GM23338 (cell line): ENCODE data around the gene HMGCS1. TPM values are rescaled to one million over a fixed set of nuclear protein-coding genes. Genes with fewer than 3 reads are reported as not detected.

Source experiments
- ATAC-seq: fragments of 200-7000 bp; cut with Tn5 transposase; 3 replicates; pipeline ENCODE4 v1.9.1; 2020
- DNase-seq: peaks from one replicate; pipeline ENCODE4 v3.0.0-alpha.2; 2015; ENCODE audit warnings: low spot score
- H2AFZ ChIP-seq: fragments of 200-600 bp; sonication (generic); 2 replicates; pipeline ENCODE4 v1.8.0; 2016; ENCODE audit warnings: antibody characterized with exemption, mild to moderate bottlenecking, moderate library complexity
- H3F3A ChIP-seq: fragments of 200-600 bp; sonication (generic); replicated peaks from 2 replicates; pipeline ENCODE4 v1.8.0; 2017; ENCODE audit warnings: antibody characterized with exemption, mixed run types, low read depth
- H3K27ac ChIP-seq: fragments of 200-600 bp; sonication (generic); 2 replicates; pipeline ENCODE4 v1.6.1; 2016; ENCODE audit warnings: low read depth
- H3K27me3 ChIP-seq: fragments of 200-600 bp; sonication (generic); 2 replicates; pipeline ENCODE4 v1.8.0; 2016; ENCODE audit warnings: mild to moderate bottlenecking, mixed run types, moderate library complexity; ENCODE audit not compliant: insufficient read depth
- H3K36me3 ChIP-seq: fragments of 200-600 bp; sonication (generic); 2 replicates; pipeline ENCODE4 v1.8.0; 2016; ENCODE audit warnings: mild to moderate bottlenecking; ENCODE audit not compliant: insufficient read depth
- H3K4me1 ChIP-seq: fragments of 200-600 bp; sonication (generic); 2 replicates; pipeline ENCODE4 v1.8.0; 2016; ENCODE audit warnings: mild to moderate bottlenecking, moderate library complexity; ENCODE audit not compliant: insufficient read depth
- H3K4me2 ChIP-seq: fragments of 200-600 bp; sonication (generic); 2 replicates; pipeline ENCODE4 v1.7.1; 2017; ENCODE audit warnings: mixed run types
- H3K4me3 ChIP-seq: fragments of 200-600 bp; sonication (generic); 2 replicates; pipeline ENCODE4 v1.6.1; 2016; ENCODE audit warnings: mixed run types
- H3K79me2 ChIP-seq: fragments of 200-600 bp; sonication (generic); replicated peaks from 2 replicates; pipeline ENCODE4 v1.8.0; 2017; ENCODE audit warnings: mild to moderate bottlenecking; ENCODE audit not compliant: insufficient read depth
- H3K9me2 ChIP-seq: fragments of 200-600 bp; sonication (generic); 2 replicates; pipeline ENCODE4 v1.8.0; 2017; ENCODE audit not compliant: insufficient read depth
- H4K20me1 ChIP-seq: fragments of 200-600 bp; sonication (generic); replicated peaks from 2 replicates; pipeline ENCODE4 v1.8.0; 2017; ENCODE audit warnings: mild to moderate bottlenecking; ENCODE audit not compliant: insufficient read depth
- H3K27ac Mint-ChIP-seq: 2 replicates; pipeline ENCODE4 v1.8.0; 2020; ENCODE audit warnings: inconsistent platforms, mild to moderate bottlenecking, moderate library complexity, mixed read lengths
- H3K27me3 Mint-ChIP-seq: 3 replicates; pipeline ENCODE4 v1.8.0; 2022; ENCODE audit warnings: low read depth, mild to moderate bottlenecking, moderate library complexity, mixed read lengths, inconsistent platforms; ENCODE audit not compliant: insufficient read depth, poor library complexity
- H3K36me3 Mint-ChIP-seq: 3 replicates; pipeline ENCODE4 v1.8.0; 2021; ENCODE audit warnings: low read depth, mild to moderate bottlenecking, inconsistent platforms, moderate library complexity, mixed read lengths
- H3K4me1 Mint-ChIP-seq: 3 replicates; pipeline ENCODE4 v1.8.0; 2020; ENCODE audit warnings: mild to moderate bottlenecking, inconsistent platforms, mixed read lengths
- H3K4me3 Mint-ChIP-seq: 3 replicates; pipeline ENCODE4 v1.8.0; 2021; ENCODE audit warnings: moderate library complexity, mild to moderate bottlenecking, inconsistent platforms, mixed read lengths
- H3K9me3 Mint-ChIP-seq: 3 replicates; pipeline ENCODE4 v1.8.0; 2020; ENCODE audit warnings: moderate library complexity, mild to moderate bottlenecking, inconsistent platforms, mixed read lengths
- CREB1 ChIP-seq: fragments of 250-450 bp; sonication (Bioruptor Pico); IDR thresholded peaks from 2 replicates; pipeline ENCODE4 v1.5.0; 2020; ENCODE audit warnings: low read depth, mild to moderate bottlenecking, moderate library complexity
- EZH2 ChIP-seq: fragments of 200-600 bp; sonication (generic); IDR thresholded peaks from one replicate; pipeline ENCODE4 v1.8.0; 2017; ENCODE audit warnings: antibody characterized with exemption, mild to moderate bottlenecking, low read depth; ENCODE audit not compliant: unreplicated experiment
- POLR2AphosphoS5 ChIP-seq: IDR thresholded peaks from 2 replicates; pipeline ENCODE4 v1.6.1; 2016; ENCODE audit warnings: antibody characterized with exemption, low read depth
- STAT1 ChIP-seq: IDR thresholded peaks from one replicate; pipeline ENCODE4 v1.6.1; 2016; ENCODE audit warnings: antibody characterized with exemption; ENCODE audit not compliant: unreplicated experiment
- polyA plus RNA-seq: library from polyadenylated mRNA; unstranded; fragments of >200 nt; fragmentation: Nextera tagmentation; extraction: Ambion mirVana; gene quantifications from 2 replicates; pipeline ENCODE4 v1.2.1, GENCODE V29; 2016
- total RNA-seq: library from RNA; depleted of rRNA; stranded (reverse); fragments of >200 nt; shearing (Covaris generic); gene quantifications from 2 replicates; pipeline ENCODE4 v1.2.3, GENCODE V29; 2014
- TF ChIP-seq, protein P1 (sequence below), 2 experiments: fragments of 200-600 bp in 1 of 2; sonication (generic) in 1 of 2; conservative IDR thresholded peaks; 2 replicates each; pipeline versions ENCODE4 v1.5.1 to v1.6.1; 2016 to 2017; ENCODE audit warnings: antibody characterized with exemption in 2 of 2, low read depth in 2 of 2, mild to moderate bottlenecking in 2 of 2, moderate library complexity in 1 of 2
- TF ChIP-seq, protein P2 (sequence below): fragments of 250-450 bp; sonication (Bioruptor Pico); IDR thresholded peaks from 2 replicates; pipeline ENCODE4 v1.5.0; 2020; ENCODE audit warnings: mild to moderate bottlenecking, moderate library complexity
- TF ChIP-seq, protein P3 (sequence below): IDR thresholded peaks from one replicate; pipeline ENCODE4 v1.6.1; 2018; ENCODE audit warnings: antibody characterized with exemption; ENCODE audit not compliant: unreplicated experiment
- TF ChIP-seq, protein P4 (sequence below): IDR thresholded peaks from 2 replicates; pipeline ENCODE4 v1.6.1; 2016; ENCODE audit warnings: antibody characterized with exemption

The HMGCS1 gene
- total and polyA plus RNA-seq, 2 experiments from 2014 or later: 172 to 278 TPM

DNA sequence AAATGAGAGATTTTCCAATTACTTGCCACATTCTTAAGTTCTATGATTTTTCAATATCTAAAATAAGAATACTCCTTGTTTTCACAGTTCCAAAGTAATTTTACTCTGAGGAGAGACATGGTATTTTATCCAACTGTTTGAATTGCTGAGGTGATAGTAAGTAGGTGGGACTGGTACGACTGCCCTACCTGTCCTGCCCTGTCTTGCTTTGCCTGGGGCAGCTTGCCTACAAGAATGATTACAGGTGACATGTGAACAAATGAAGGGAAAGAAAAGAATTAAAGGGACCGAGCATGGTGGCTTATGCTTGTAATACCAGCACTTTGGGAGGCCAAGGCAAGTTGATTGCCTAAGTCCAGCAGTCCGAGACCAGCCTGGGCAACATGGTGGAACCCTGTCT, 41.6 kb upstream of the HMGCS1 start:
- Histone ChIP-seq H3F3A (no peaks in the 10 kb centered on the region), H3K27me3 (no peaks in the 10 kb centered on the region), H3K9me2 (no peaks in the 10 kb centered on the region), H2AFZ (no peak overlapping the region), H3K79me2 (no peaks in the 10 kb centered on the region), H3K4me3 (no peak overlapping the region), H3K27ac (no peak overlapping the region), H3K4me1 (no peaks in the 10 kb centered on the region), H3K4me2 (no peak overlapping the region), H4K20me1 (no peaks in the 10 kb centered on the region), H3K36me3 (no peaks in the 10 kb centered on the region)
- peaks cover 5% of the 10 kb centered on the region; the same call in 1 of the 3 replicates for H3K36me3 Mint-ChIP-seq
- DNase-seq (no peak), ATAC-seq (no peak)
- no peak overlapping the region for H3K27ac Mint-ChIP-seq
- H3K9me3 Mint-ChIP-seq: peaks cover 14% of the 10 kb centered on the region
- TF ChIP-seq, protein P1, sequence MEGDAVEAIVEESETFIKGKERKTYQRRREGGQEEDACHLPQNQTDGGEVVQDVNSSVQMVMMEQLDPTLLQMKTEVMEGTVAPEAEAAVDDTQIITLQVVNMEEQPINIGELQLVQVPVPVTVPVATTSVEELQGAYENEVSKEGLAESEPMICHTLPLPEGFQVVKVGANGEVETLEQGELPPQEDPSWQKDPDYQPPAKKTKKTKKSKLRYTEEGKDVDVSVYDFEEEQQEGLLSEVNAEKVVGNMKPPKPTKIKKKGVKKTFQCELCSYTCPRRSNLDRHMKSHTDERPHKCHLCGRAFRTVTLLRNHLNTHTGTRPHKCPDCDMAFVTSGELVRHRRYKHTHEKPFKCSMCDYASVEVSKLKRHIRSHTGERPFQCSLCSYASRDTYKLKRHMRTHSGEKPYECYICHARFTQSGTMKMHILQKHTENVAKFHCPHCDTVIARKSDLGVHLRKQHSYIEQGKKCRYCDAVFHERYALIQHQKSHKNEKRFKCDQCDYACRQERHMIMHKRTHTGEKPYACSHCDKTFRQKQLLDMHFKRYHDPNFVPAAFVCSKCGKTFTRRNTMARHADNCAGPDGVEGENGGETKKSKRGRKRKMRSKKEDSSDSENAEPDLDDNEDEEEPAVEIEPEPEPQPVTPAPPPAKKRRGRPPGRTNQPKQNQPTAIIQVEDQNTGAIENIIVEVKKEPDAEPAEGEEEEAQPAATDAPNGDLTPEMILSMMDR (conservative IDR thresholded peaks at IDR 0.05; ENCODE audit: low read depth in 2 of 2): no peak
- TF ChIP-seq CREB1 (no peak), STAT1 (no peak), POLR2AphosphoS5 (no peak), EZH2 (no peak)
- TF ChIP-seq, protein P2, sequence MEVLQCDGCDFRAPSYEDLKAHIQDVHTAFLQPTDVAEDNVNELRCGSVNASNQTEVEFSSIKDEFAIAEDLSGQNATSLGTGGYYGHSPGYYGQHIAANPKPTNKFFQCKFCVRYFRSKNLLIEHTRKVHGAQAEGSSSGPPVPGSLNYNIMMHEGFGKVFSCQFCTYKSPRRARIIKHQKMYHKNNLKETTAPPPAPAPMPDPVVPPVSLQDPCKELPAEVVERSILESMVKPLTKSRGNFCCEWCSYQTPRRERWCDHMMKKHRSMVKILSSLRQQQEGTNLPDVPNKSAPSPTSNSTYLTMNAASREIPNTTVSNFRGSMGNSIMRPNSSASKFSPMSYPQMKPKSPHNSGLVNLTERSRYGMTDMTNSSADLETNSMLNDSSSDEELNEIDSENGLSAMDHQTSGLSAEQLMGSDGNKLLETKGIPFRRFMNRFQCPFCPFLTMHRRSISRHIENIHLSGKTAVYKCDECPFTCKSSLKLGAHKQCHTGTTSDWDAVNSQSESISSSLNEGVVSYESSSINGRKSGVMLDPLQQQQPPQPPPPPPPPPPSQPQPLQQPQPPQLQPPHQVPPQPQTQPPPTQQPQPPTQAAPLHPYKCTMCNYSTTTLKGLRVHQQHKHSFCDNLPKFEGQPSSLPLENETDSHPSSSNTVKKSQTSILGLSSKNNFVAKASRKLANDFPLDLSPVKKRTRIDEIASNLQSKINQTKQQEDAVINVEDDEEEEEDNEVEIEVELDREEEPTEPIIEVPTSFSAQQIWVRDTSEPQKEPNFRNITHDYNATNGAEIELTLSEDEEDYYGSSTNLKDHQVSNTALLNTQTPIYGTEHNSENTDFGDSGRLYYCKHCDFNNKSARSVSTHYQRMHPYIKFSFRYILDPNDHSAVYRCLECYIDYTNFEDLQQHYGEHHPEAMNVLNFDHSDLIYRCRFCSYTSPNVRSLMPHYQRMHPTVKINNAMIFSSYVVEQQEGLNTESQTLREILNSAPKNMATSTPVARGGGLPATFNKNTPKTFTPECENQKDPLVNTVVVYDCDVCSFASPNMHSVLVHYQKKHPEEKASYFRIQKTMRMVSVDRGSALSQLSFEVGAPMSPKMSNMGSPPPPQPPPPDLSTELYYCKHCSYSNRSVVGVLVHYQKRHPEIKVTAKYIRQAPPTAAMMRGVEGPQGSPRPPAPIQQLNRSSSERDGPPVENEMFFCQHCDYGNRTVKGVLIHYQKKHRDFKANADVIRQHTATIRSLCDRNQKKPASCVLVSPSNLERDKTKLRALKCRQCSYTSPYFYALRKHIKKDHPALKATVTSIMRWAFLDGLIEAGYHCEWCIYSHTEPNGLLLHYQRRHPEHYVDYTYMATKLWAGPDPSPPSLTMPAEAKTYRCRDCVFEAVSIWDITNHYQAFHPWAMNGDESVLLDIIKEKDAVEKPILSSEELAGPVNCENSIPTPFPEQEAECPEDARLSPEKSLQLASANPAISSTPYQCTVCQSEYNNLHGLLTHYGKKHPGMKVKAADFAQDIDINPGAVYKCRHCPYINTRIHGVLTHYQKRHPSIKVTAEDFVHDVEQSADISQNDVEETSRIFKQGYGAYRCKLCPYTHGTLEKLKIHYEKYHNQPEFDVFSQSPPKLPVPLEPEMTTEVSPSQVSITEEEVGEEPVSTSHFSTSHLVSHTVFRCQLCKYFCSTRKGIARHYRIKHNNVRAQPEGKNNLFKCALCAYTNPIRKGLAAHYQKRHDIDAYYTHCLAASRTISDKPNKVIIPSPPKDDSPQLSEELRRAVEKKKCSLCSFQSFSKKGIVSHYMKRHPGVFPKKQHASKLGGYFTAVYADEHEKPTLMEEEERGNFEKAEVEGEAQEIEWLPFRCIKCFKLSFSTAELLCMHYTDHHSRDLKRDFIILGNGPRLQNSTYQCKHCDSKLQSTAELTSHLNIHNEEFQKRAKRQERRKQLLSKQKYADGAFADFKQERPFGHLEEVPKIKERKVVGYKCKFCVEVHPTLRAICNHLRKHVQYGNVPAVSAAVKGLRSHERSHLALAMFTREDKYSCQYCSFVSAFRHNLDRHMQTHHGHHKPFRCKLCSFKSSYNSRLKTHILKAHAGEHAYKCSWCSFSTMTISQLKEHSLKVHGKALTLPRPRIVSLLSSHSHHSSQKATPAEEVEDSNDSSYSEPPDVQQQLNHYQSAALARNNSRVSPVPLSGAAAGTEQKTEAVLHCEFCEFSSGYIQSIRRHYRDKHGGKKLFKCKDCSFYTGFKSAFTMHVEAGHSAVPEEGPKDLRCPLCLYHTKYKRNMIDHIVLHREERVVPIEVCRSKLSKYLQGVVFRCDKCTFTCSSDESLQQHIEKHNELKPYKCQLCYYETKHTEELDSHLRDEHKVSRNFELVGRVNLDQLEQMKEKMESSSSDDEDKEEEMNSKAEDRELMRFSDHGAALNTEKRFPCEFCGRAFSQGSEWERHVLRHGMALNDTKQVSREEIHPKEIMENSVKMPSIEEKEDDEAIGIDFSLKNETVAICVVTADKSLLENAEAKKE: no peak
- TF ChIP-seq, protein P3, sequence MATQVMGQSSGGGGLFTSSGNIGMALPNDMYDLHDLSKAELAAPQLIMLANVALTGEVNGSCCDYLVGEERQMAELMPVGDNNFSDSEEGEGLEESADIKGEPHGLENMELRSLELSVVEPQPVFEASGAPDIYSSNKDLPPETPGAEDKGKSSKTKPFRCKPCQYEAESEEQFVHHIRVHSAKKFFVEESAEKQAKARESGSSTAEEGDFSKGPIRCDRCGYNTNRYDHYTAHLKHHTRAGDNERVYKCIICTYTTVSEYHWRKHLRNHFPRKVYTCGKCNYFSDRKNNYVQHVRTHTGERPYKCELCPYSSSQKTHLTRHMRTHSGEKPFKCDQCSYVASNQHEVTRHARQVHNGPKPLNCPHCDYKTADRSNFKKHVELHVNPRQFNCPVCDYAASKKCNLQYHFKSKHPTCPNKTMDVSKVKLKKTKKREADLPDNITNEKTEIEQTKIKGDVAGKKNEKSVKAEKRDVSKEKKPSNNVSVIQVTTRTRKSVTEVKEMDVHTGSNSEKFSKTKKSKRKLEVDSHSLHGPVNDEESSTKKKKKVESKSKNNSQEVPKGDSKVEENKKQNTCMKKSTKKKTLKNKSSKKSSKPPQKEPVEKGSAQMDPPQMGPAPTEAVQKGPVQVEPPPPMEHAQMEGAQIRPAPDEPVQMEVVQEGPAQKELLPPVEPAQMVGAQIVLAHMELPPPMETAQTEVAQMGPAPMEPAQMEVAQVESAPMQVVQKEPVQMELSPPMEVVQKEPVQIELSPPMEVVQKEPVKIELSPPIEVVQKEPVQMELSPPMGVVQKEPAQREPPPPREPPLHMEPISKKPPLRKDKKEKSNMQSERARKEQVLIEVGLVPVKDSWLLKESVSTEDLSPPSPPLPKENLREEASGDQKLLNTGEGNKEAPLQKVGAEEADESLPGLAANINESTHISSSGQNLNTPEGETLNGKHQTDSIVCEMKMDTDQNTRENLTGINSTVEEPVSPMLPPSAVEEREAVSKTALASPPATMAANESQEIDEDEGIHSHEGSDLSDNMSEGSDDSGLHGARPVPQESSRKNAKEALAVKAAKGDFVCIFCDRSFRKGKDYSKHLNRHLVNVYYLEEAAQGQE: no peak
- TF ChIP-seq, protein P4, sequence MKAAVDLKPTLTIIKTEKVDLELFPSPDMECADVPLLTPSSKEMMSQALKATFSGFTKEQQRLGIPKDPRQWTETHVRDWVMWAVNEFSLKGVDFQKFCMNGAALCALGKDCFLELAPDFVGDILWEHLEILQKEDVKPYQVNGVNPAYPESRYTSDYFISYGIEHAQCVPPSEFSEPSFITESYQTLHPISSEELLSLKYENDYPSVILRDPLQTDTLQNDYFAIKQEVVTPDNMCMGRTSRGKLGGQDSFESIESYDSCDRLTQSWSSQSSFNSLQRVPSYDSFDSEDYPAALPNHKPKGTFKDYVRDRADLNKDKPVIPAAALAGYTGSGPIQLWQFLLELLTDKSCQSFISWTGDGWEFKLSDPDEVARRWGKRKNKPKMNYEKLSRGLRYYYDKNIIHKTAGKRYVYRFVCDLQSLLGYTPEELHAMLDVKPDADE: no peak
- no peak overlapping the region for H3K4me3 Mint-ChIP-seq
- H3K4me1 Mint-ChIP-seq: no peaks in the 10 kb centered on the region
- H3K27me3 Mint-ChIP-seq: peaks cover 4% of the 10 kb centered on the region
